NT2/D1 (cell line): ENCODE results near the gene PEX16.
A peak's percentile ranks its signal among the peaks of the same experiment; 100 is the strongest.

Experiments
- DNase-seq: peaks from one replicate; pipeline ENCODE4 v3.0.0-alpha.2; 2011; ENCODE audit warnings: low read depth, low spot score
- H3K27me3 ChIP-seq: 2 replicates; pipeline ENCODE4 v1.6.0; 2011; ENCODE audit warnings: mild to moderate bottlenecking; ENCODE audit not compliant: insufficient read length, insufficient read depth
- H3K36me3 ChIP-seq: 2 replicates; pipeline ENCODE4 v1.6.1; 2011; ENCODE audit warnings: mild to moderate bottlenecking, low read length, mixed read lengths; ENCODE audit not compliant: insufficient read depth, insufficient read length
- H3K4me1 ChIP-seq: 2 replicates; pipeline ENCODE4 v1.5.1; 2011; ENCODE audit not compliant: insufficient read depth, insufficient read length
- H3K4me3 ChIP-seq: 2 replicates; pipeline ENCODE4 v1.5.1; 2011; ENCODE audit warnings: low read depth; ENCODE audit not compliant: insufficient read length
- H3K9ac ChIP-seq: 2 replicates; pipeline ENCODE4 v1.6.0; 2011; ENCODE audit warnings: low read depth; ENCODE audit not compliant: insufficient read length
- H3K9me3 ChIP-seq: 2 replicates; pipeline ENCODE4 v1.5.1; 2011; ENCODE audit warnings: mild to moderate bottlenecking, low read length; ENCODE audit not compliant: insufficient read depth
- SUZ12 ChIP-seq: IDR thresholded peaks from 2 replicates; pipeline ENCODE4 v1.6.1; 2011; ENCODE audit not compliant: insufficient read length, insufficient read depth; ENCODE audit errors: extremely low read depth
- YY1 ChIP-seq: IDR thresholded peaks from 2 replicates; pipeline ENCODE4 v1.6.1; 2011; ENCODE audit not compliant: insufficient read length, insufficient read depth
- ZNF274 ChIP-seq: IDR thresholded peaks from 2 replicates; pipeline ENCODE4 v1.6.1; 2011; ENCODE audit warnings: mild to moderate bottlenecking, low read depth, low read length

PEX16 gene

GRCh38 chr11:45920531-45921477 is 3.1 kb upstream of the PEX16 start:
- Histone ChIP-seq H3K4me1 (peaks cover 27% of the 10 kb centered on the region), H3K36me3 (peaks cover 6% of the 10 kb centered on the region), H3K9me3 (no peaks in the 10 kb centered on the region), H3K9ac (peak overlapping the region; percentile 51), H3K27me3 (peaks cover 29% of the 10 kb centered on the region), H3K4me3 (no peak overlapping the region)
- no peak for DNase-seq
- TF ChIP-seq SUZ12 (no peak), YY1 (no peak), ZNF274 (no peak)

DNA sequence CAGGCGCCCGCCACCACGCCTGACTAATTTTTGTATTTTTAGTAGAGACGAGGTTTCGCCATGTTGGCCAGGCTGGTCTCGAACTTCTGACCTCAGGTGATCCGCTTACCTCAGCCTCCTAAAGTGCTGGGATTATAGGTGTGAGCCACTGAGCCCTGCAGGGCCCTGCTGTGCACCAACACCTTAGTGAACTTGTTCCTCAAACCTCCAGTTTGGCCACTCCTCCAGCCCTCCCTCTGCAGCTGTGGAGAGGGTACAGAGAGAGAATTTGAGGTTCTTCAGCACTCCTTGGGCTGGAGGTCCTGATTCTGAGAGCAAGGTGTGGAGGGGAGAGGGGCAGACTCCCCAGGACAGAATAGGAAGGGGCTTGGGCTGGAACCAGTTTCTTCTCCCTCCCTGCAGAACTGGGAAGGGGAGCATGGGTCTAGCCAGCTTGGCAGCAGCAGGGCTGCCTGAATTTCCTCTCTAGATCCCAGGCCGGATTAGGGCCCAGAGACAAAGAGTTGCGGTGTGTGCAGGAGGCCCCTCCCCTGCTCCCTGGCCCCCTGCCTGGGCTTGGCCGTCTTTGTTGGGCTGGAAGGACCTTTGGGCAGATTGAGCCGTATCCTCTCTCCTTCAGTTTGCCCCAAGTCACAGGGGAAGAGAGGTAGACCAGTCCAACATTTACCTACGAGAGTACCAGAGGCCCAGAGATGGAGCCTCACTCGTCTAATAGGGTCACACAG is 2.3 kb upstream of the PEX16 start:
- no peak overlapping the region for H3K4me3 ChIP-seq
- peaks cover 27% of the 10 kb centered on the region for H3K4me1 ChIP-seq
- DNase-seq: no peak
- no peak for TF ChIP-seq ZNF274
- TF ChIP-seq YY1: no peak
- TF ChIP-seq SUZ12: no peak
- peaks cover 14% of the 10 kb centered on the region for H3K36me3 ChIP-seq
- H3K9me3 ChIP-seq: no peaks in the 10 kb centered on the region
- peak overlapping the region; percentile 34 for H3K9ac ChIP-seq
- H3K27me3 ChIP-seq: peaks cover 29% of the 10 kb centered on the region

- H3K9me3 ChIP-seq: no peaks in the 10 kb centered on the region
- H3K36me3 ChIP-seq: peaks cover 23% of the 10 kb centered on the region
- TF ChIP-seq YY1: no peak
- peaks cover 29% of the 10 kb centered on the region for H3K27me3 ChIP-seq
- H3K4me1 ChIP-seq: peaks cover 27% of the 10 kb centered on the region
- H3K9ac ChIP-seq: peak overlapping the region; percentile 68
- DNase-seq: no peak
- peak overlapping the region; percentile 98 for H3K4me3 ChIP-seq
Measured at GRCh38 chr11:45918962-45919675, 1.4 kb upstream of the PEX16 start.

DNA sequence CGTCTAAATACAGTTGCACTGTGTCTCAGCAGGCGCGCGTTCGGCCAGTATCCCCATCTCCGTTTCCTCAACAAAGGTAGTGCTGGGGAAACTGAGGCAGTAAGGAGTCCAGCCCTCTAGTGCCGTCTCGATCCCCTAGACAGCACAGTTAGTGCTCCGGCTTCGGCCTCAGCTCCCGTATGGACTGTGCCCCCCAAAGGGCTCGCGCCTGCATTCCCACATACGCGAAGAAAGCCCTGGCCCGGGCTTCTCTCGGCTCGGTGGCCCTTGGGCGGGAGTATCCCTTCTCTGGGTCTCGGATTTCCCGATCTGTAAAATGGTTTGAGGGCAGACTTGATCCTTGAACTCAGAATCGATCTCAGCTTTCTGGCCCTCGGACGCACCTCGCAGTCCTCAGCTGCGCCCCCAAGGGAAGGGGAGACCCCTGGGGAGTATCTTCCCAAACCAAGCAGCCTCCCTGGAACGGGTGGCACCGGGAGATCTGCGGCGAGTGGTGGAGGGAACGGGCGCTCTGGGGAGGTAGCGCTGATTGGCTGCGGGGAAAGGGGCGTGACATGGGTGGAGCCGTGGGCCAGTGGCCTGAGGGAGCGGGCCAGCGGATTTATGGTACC is 759 bp upstream of the PEX16 start:
- no peaks in the 10 kb centered on the region for H3K9me3 ChIP-seq
- TF ChIP-seq YY1 (no peak), ZNF274 (no peak), SUZ12 (no peak)
- H3K9ac ChIP-seq: peak overlapping the region; percentile 97
- H3K4me3 ChIP-seq: peak overlapping the region; percentile 98
- H3K4me1 ChIP-seq: peaks cover 26% of the 10 kb centered on the region
- no peak for DNase-seq
- peaks cover 28% of the 10 kb centered on the region for H3K27me3 ChIP-seq
- peaks cover 30% of the 10 kb centered on the region for H3K36me3 ChIP-seq

DNA sequence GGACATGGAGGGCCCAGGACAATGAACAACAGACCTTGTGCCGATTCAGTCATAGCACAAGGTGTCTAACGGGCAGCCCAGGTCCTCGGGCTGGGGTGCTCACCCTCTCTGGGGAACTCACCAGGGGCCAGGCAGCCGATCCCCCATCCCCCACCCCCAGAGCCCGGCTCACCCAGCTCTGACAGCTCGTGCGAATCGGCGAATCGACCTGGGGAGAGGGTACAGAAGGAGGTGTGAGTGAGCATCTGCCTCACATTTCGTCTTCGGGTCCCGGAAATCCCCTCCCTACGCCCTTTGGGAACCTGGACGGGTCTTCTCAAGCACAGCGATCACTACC is 423 bp downstream of the PEX16 start:
- peak overlapping the region; percentile 98 for H3K4me3 ChIP-seq
- H3K36me3 ChIP-seq: peaks cover 40% of the 10 kb centered on the region
- peaks cover 22% of the 10 kb centered on the region for H3K4me1 ChIP-seq
- TF ChIP-seq ZNF274 (no peak), YY1 (no peak), SUZ12 (no peak)
- H3K27me3 ChIP-seq: peaks cover 21% of the 10 kb centered on the region
- H3K9ac ChIP-seq: peak overlapping the region; percentile 97
- DNase-seq: no peak
- no peaks in the 10 kb centered on the region for H3K9me3 ChIP-seq

DNA sequence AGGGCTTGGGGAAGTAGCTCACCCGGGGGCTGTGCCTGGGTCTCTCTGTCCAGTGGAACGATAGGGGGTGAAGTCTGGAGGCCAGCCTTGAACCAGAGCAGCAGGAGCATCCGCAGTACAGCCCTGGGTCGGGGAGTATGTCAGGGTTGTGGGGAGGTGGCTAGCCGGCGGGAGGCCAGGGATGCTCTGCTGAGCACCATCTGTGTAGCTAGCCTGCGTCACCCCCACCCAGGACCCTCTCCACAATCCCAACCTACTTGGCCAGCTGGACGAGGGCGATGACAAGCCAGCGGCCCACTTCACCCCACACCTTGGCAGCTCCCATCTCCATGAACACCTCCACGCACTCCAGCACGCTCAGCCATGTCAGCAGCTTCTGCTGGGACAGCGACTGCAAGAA is 2.2 kb downstream of the PEX16 start:
- Histone ChIP-seq H3K9me3 (no peaks in the 10 kb centered on the region), H3K27me3 (peaks cover 6% of the 10 kb centered on the region), H3K9ac (peak overlapping the region; percentile 43), H3K4me3 (no peak overlapping the region), H3K4me1 (peaks cover 18% of the 10 kb centered on the region), H3K36me3 (peaks cover 52% of the 10 kb centered on the region)
- TF ChIP-seq ZNF274: no peak
- no peak for TF ChIP-seq SUZ12
- TF ChIP-seq YY1: no peak
- no peak for DNase-seq
